DMS 273 (cell line): Measurements from ENCODE around the gene CWC27.
A peak's percentile ranks its signal among the peaks of the same experiment; 100 is the strongest.
"Not testable (repeated sequence)": the region's sequence is repeated elsewhere in the genome, so short reads cannot be mapped to it uniquely, and the experiment has no call there.

Experiments
- DNase-seq: peaks from one replicate; lab custom pipeline; 2025; ENCODE audit not compliant: unreplicated experiment; lab: John Stamatoyannopoulos, UW

CWC27 gene

GRCh38 chr5:64788156-64788555, 19.4 kb downstream of the CWC27 start:
- DNase-seq: no peak

- no peak for DNase-seq
These were observed 20.7 kb downstream of the CWC27 start for GRCh38 chr5:64789457-64789856.

GRCh38 chr5:64790210-64790609, 21.5 kb downstream of the CWC27 start:
- DNase-seq: no peak

GRCh38 chr5:64792469-64792868, 23.7 kb downstream of the CWC27 start:
- DNase-seq: no peak

GRCh38 chr5:64794053-64794770, 25.5 kb downstream of the CWC27 start:
- no peak for DNase-seq

GRCh38 chr5:64796301-64796700, 27.6 kb downstream of the CWC27 start:
- DNase-seq: no peak

- no peak for DNase-seq
These were observed 32.2 kb downstream of the CWC27 start for GRCh38 chr5:64800926-64801325.

GRCh38 chr5:64806537-64806936, 37.8 kb downstream of the CWC27 start:
- DNase-seq: no peak

- DNase-seq: no peak
These were observed 38.8 kb downstream of the CWC27 start for GRCh38 chr5:64807520-64807919.

- DNase-seq: peak; percentile 67
These were observed 42.4 kb downstream of the CWC27 start for GRCh38 chr5:64811050-64811640.

GRCh38 chr5:64814073-64814472, 45.3 kb downstream of the CWC27 start:
- DNase-seq: no peak

- no peak for DNase-seq
These were observed 49.5 kb downstream of the CWC27 start for GRCh38 chr5:64818245-64818644.

GRCh38 chr5:64819345-64819744, 50.6 kb downstream of the CWC27 start:
- not testable (repeated sequence) for DNase-seq

- no peak for DNase-seq
These were observed 53.6 kb downstream of the CWC27 start for GRCh38 chr5:64822320-64822719.

GRCh38 chr5:64826541-64826940, 57.8 kb downstream of the CWC27 start:
- no peak for DNase-seq

GRCh38 chr5:64827703-64828102, 59.0 kb downstream of the CWC27 start:
- DNase-seq: no peak

- not testable (repeated sequence) for DNase-seq
These were observed 61.9 kb downstream of the CWC27 start for GRCh38 chr5:64830650-64831049.

- no peak for DNase-seq
These were observed 63.3 kb downstream of the CWC27 start for GRCh38 chr5:64831996-64832395.

- no peak for DNase-seq
These were observed 65.3 kb downstream of the CWC27 start for GRCh38 chr5:64834037-64834436.

- DNase-seq: no peak
These were observed 65.9 kb downstream of the CWC27 start for GRCh38 chr5:64834611-64835010.

- no peak for DNase-seq
These were observed 66.5 kb downstream of the CWC27 start for GRCh38 chr5:64835266-64835665.

- no peak for DNase-seq
These were observed 67.5 kb downstream of the CWC27 start for GRCh38 chr5:64836190-64836755.

- DNase-seq: no peak
These were observed 68.1 kb downstream of the CWC27 start for GRCh38 chr5:64836786-64837185.
